Measurements from ENCODE around the gene FGF7.

DNA sequence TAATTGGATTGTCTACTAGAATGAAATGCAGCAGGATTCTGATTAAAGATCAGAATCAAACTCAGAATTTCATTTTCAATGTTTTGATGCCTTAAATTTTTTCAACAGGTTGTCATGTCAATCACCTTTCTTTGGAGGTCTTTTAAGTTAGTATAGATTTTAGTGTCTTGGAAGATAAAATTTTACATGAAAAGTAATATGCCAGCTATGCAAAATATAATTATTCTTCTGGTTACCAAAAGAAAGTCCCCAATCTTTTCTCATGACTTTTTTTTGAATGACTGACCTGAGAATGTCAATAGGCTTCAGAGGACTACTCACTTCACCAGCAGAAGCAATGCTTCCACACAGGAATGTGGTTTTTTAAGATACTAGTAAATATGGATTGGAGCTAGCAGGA lies 4.3 kb downstream of the FGF7 start:
- no peak for TF ChIP-seq POLR2A (IDR thresholded peaks at IDR 0.05; ENCODE audit: low read length)
- no peak for TF ChIP-seq GATA1 (IDR thresholded peaks at IDR 0.05; ENCODE audit: low read depth, low read length)

Data from erythroblast (primary cell).